ENCODE data around the gene HOXD3.

- TF ChIP-seq CTCF (IDR thresholded peaks at IDR 0.05), result no peak
- TF ChIP-seq POLR2A (IDR thresholded peaks at IDR 0.05), result no peak
These were observed 15.1 kb downstream of the HOXD3 start for GRCh38 chr2:176172007-176172894.
